OCI-LY7 (cell line): Measurements from ENCODE around the gene JOSD2.

Experiments
- CTCF ChIP-seq: fragments of 200-600 bp; sonication (generic); conservative IDR thresholded peaks from 2 replicates; pipeline ENCODE4 v1.5.1; 2014; ENCODE audit warnings: mild to moderate bottlenecking, antibody characterized with exemption, low read length, moderate library complexity, mixed read lengths
- EZH2phosphoT487 ChIP-seq: fragments of 200-600 bp; sonication (generic); IDR thresholded peaks from 2 replicates; pipeline ENCODE4 v1.6.1; 2018; ENCODE audit warnings: low read depth, borderline replicate concordance, mild to moderate bottlenecking, mixed run types, antibody characterized with exemption, low read length, moderate library complexity, mixed read lengths

- TF ChIP-seq EZH2phosphoT487 (no peak), CTCF (no peak)
Observed at GRCh38 chr19:50510121-50510670, 795 bp downstream of the JOSD2 start.
